AML-193 (cell line): ENCODE measurements around the gene VWCE.
"Not testable (repeated sequence)": the region's sequence is repeated elsewhere in the genome, so short reads cannot be mapped to it uniquely, and the experiment has no call there.

Source experiments
- DNase-seq, 2 experiments: peaks; one replicate each; lab custom pipeline; 2025; lab: John Stamatoyannopoulos, UW

VWCE gene

DNA sequence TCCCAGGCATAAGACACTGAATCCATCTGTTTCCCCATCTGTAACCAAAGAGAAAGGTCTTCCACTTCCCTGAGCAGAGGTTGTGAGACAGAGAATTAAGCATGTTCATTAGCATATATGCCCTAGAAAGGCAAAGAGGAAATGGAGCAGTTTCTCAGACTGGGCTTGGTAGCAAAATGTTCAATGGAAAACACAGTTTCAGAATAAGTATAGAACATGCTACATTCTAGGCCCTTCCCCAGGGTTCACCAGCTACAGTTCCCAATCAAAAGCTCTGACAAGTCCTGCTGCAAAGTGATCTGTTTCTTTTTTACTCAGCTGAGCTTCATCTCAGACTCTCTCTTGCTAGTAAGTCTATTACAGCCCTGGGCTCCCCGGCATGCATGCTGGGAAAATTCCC, 42.8 kb downstream of the VWCE start:
- not testable (repeated sequence) for DNase-seq

- DNase-seq = not testable (repeated sequence)
Observed at GRCh38 chr11:61250796-61251765, 44.0 kb downstream of the VWCE start.

GRCh38 chr11:61249201-61249600, 45.9 kb downstream of the VWCE start:
- DNase-seq = not testable (repeated sequence)

- not testable (repeated sequence) for DNase-seq
Observed at GRCh38 chr11:61248071-61248470, 47.0 kb downstream of the VWCE start.

DNA sequence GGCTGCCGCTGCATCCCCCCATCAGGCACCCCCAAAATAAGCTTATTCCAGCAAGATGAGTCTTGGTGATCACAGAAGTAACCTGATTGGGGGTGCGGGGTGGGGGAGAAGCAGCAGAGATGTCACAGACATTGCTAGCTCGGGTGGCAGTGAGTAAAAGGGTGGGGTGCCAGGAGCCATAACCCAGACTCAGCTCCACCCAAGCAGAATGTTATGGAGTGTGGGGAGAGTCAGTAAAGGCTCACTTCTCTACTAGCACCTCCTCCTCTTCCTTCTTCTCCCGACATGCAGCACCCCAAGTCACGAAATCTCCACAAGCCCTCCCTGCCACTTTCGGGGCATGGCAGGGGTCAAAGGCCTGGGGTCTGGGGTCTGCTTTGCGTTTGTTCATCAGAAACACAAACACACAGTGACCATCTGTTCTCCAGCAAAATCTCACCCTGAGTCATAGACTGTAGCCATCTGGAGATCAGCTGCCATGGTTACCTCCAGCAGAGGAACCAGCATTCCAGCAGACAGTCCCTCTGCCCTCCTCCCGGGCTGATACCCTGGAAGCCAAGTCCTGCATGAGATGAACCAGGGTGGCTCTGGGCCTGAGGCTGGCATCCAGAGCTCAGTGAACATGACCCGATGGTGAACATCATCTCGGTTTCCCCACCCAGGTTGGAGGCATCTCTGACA, 49.7 kb downstream of the VWCE start:
- DNase-seq = not testable (repeated sequence)

DNA sequence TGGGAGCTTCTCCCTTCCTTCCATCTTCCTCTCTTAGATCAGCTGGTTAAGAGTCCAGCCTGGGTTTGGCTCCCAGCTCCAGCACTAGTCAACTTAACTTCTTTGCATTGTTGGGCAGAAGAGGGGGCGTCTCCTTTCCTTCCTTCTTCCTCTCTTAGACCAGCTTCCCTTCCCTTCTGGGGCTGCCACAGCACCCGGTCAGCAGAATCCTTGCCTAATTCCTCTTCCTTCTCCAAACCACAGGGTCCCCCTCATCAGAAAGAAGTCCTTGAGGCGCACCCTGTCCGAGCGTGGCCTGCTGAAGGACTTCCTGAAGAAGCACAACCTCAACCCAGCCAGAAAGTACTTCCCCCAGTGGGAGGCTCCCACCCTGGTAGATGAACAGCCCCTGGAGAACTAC, 53.6 kb downstream of the VWCE start:
- not testable (repeated sequence) for DNase-seq

GRCh38 chr11:61240875-61241274, 54.2 kb downstream of the VWCE start, which contains the start of gene PGA5:
Gene PGA5 (plus strand): TSS chr11:61241175. CDS start chr11:61241227, 52 bp downstream.
- not testable (repeated sequence) for DNase-seq

DNA sequence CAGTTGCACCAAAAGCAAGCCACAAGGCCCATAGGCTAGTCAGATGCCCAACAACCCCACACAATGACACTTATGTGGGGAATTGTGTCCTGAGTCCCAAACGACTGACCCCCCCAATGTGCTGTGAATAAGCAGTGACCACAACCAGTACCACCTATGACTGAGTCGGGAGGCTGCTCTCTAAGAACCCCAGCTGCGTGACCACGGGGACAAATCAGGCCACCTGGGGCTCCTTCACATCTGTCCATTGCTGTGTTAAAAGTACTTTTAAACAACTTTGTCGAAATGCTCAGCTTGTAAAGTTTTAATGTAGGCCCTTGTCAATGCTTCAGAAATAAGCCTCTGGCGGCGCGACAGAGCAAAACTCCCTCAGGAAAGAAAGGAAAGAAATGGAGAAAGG, 54.8 kb downstream of the VWCE start:
- DNase-seq = not testable (repeated sequence)

DNA sequence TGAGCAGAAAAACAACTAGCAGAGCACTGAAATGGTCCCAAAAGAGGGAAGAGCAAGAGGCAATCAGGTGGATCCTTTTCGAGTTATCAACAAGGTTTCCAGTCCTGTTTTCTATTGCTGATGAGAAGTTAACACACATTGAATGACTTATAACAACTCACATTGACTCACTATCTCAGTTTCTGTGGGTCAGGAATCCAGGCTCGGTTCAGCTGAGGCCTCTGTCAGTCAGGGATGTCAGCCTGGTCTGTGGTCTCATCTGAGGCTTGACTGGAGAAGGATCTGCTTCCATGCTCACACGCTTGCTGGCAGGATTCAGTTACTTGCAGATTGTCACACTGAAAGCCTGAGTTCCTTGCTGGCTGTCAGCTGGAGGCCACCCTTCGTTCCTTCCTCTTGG, 58.0 kb downstream of the VWCE start:
- DNase-seq = not testable (repeated sequence)

DNA sequence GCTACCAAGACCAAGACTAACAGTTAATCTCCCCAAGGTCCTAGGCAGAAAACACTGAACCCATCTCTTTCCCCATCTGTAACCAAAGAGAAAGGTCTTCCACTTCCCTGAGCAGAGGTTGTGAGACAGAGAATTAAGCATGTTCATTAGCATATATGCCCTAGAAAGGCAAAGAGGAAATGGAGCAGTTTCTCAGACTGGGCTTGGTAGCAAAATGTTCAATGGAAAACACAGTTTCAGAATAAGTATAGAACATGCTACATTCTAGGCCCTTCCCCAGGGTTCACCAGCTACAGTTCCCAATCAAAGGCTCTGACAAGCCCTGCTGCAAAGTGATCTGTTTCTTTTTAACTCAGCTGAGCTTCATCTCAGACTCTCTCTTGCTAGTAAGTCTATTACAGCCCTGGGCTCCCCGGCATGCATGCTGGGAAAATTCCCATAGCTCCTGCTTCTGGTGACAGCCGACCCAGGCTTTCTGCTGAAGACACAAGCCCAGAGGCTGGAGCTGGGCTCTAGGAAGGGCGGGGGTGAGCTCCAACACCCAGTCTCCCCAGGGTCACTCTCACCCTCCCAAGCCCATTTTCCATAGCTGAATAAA, 62.5 kb downstream of the VWCE start:
- DNase-seq = not testable (repeated sequence)

DNA sequence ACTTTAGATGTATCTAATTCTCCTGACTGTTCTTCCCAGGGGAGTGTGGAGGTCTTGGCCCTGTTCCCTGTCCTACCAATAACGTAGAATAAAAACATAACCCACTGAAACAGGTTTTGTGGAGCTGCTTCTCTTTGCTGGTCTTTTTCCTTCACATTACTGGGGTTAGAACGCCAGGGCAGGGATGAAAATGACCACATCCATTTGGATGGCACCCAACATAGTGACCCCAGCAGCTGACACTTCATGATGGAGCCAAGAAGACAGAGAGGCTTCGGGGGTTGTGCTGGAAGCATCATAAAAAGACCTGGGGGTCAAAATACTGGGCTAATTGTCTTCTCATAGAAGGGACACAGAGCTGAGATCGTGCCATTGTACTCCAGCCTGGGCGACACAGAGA, 63.5 kb downstream of the VWCE start:
- DNase-seq = not testable (repeated sequence)

DNA sequence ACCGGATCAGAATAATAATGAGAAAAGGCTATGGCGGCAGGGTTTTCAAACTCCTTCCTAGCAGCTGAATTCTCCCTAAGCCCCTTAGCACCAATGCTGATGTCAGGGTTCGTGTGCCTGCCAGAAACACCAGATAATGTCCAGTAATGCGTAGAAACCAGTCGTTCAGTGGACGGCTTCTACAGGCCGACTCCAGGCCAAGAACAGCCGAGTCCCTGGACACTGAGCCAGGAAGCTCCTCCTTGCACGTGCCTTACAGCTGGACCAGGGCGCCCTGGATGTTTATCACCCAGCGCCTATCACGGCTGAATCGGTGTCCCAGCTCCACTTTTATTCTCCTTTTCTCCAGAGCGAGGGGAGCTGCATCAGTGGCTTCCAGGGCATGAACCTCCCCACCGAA, 64.1 kb downstream of the VWCE start:
- DNase-seq = not testable (repeated sequence)

- DNase-seq = not testable (repeated sequence)
Observed at GRCh38 chr11:61229458-61229857, 65.7 kb downstream of the VWCE start.

- not testable (repeated sequence) for DNase-seq
Observed at GRCh38 chr11:61226457-61227137, 68.5 kb downstream of the VWCE start.

DNA sequence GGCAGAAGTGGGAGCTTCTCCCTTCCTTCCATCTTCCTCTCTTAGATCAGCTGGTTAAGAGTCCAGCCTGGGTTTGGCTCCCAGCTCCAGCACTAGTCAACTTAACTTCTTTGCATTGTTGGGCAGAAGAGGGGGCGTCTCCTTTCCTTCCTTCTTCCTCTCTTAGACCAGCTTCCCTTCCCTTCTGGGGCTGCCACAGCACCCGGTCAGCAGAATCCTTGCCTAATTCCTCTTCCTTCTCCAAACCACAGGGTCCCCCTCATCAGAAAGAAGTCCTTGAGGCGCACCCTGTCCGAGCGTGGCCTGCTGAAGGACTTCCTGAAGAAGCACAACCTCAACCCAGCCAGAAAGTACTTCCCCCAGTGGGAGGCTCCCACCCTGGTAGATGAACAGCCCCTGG, 72.4 kb downstream of the VWCE start:
- DNase-seq = not testable (repeated sequence)

DNA sequence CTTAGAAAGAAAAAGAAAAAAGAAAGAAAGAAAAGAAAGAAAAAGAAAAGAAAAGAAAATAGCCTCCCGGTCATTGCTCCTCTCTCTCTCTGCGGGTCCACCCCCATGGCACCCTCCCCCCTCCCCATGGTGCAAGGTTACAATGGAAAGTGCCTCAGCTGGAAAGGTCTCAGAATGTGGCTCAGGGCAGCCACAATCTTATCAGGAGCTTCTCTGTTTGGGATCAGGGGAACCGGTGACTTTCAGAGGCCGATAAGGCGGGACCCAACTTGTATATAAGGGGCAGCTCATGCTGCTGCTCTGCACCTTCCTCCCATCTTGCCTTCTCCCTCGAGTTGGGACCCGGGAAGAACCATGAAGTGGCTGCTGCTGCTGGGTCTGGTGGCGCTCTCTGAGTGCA, 73.1 kb downstream of the VWCE start, which contains the start of gene PGA4:
Gene PGA4, plus strand, starts transcription at position 301 of the 400 bp plus-strand sequence. Its CDS starts 54 bp downstream, at position 355.
- not testable (repeated sequence) for DNase-seq

DNA sequence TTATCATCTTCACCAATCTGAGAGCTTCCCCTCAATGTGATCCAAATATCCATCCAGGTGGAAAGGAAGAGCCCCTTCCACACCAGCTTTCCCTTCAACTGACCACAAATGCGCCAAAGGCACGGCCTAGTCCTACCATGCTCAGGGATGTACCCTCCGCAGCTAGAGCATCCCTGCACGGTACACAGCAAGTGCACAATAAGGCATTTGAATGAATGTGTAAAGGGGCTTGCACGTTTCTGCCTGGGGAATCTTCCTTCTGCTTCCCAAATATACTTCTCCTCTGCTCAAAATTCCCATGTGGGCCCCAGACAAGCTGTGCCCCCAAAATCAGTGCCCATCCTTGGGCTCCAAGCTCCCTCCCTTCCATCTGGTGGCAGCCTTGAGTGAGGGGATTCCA, 76.1 kb downstream of the VWCE start:
- not testable (repeated sequence) for DNase-seq

DNA sequence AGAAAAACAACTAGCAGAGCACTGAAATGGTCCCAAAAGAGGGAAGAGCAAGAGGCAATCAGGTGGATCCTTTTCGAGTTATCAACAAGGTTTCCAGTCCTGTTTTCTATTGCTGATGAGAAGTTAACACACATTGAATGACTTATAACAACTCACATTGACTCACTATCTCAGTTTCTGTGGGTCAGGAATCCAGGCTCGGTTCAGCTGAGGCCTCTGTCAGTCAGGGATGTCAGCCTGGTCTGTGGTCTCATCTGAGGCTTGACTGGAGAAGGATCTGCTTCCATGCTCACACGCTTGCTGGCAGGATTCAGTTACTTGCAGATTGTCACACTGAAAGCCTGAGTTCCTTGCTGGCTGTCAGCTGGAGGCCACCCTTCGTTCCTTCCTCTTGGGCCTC, 76.8 kb downstream of the VWCE start:
- DNase-seq = not testable (repeated sequence)

DNA sequence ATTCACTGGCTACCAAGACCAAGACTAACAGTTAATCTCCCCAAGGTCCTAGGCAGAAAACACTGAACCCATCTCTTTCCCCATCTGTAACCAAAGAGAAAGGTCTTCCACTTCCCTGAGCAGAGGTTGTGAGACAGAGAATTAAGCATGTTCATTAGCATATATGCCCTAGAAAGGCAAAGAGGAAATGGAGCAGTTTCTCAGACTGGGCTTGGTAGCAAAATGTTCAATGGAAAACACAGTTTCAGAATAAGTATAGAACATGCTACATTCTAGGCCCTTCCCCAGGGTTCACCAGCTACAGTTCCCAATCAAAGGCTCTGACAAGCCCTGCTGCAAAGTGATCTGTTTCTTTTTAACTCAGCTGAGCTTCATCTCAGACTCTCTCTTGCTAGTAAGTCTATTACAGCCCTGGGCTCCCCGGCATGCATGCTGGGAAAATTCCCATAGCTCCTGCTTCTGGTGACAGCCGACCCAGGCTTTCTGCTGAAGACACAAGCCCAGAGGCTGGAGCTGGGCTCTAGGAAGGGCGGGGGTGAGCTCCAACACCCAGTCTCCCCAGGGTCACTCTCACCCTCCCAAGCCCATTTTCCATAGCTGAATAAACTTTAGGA, 81.3 kb downstream of the VWCE start:
- DNase-seq = not testable (repeated sequence)

- DNase-seq = not testable (repeated sequence)
Observed at GRCh38 chr11:61212202-61212601, 82.9 kb downstream of the VWCE start.

DNA sequence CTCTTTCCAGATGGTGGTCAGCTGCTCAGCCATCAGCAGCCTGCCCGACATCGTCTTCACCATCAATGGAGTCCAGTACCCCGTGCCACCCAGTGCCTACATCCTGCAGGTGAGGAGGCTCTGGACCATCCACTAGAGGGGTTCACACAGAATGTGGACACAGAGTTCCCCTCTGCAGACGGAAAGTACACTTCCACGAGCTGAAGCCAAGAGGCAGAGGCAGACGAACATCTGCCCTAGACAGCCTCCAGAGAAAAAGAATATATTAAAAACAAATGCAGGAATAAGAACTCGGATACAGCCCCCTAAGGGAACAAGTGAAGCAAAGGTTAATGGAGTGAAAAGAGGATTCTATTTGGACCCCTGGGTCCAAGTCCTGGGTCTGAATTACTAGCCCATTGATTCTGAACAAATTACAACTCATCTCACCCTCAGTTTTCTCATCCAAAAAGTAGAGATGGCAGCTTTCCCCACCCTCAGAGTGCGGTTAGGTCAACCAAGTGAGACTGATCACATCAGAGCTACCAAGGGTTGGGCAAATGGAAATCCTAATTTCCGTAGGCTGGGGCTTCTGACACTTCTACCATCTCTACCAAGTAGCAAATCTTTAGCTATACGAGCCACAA, 83.7 kb downstream of the VWCE start:
- not testable (repeated sequence) for DNase-seq
